Activated T-cell treated with anti-CD3 and anti-CD28 coated beads, Interleukin-2, amount 50 U/mL, for 72 hours (primary cell): ENCODE measurements around the gene COPZ1. TPM values are rescaled to one million over a fixed set of nuclear protein-coding genes. Genes with fewer than 3 reads are reported as not detected.

Experiments
- ATAC-seq, 2 donors: fragments of 150-1000 bp; cut with Tn5 transposase; replicated peaks in 1 of 2; 2 replicates each; pipeline ENCODE4 v1.10.0; 2021; ENCODE audit warnings: moderate library complexity in 2 of 2, mild to moderate bottlenecking in 1 of 2
- DNase-seq, 2 donors: peaks; one replicate each; pipeline ENCODE4 v3.0.0; 2021 to 2022; ENCODE audit warnings: mixed read lengths in 1 of 2
- H3K27ac Mint-ChIP-seq: one replicate; pipeline ENCODE4 v1.8.0; 2022; ENCODE audit warnings: mild to moderate bottlenecking, moderate library complexity, mixed read lengths
- H3K27me3 Mint-ChIP-seq: one replicate; pipeline ENCODE4 v1.8.0; 2022; ENCODE audit warnings: low read depth, mixed read lengths
- H3K36me3 Mint-ChIP-seq, 2 donors: one replicate each; pipeline ENCODE4 v1.8.0; 2022; ENCODE audit warnings: mixed read lengths in 2 of 2, mild to moderate bottlenecking in 1 of 2; ENCODE audit not compliant: insufficient read depth in 2 of 2
- H3K4me1 Mint-ChIP-seq: one replicate; pipeline ENCODE4 v1.8.0; 2022; ENCODE audit warnings: low read depth, mixed read lengths
- H3K4me3 Mint-ChIP-seq, 2 donors: one replicate each; pipeline ENCODE4 v1.8.0; 2022; ENCODE audit warnings: mild to moderate bottlenecking in 2 of 2, mixed read lengths in 2 of 2, moderate library complexity in 2 of 2
- H3K9me3 Mint-ChIP-seq, 2 donors: one replicate each; pipeline ENCODE4 v1.8.0; 2022; ENCODE audit warnings: mixed read lengths in 2 of 2
- total RNA-seq, 2 donors: library from RNA; stranded (reverse); gene quantifications; one replicate each; pipeline ENCODE4 v1.2.3, GENCODE V29; 2022

COPZ1 gene
- total RNA-seq, 2 donors from 2014 or later, result 124 to 135 TPM

DNA sequence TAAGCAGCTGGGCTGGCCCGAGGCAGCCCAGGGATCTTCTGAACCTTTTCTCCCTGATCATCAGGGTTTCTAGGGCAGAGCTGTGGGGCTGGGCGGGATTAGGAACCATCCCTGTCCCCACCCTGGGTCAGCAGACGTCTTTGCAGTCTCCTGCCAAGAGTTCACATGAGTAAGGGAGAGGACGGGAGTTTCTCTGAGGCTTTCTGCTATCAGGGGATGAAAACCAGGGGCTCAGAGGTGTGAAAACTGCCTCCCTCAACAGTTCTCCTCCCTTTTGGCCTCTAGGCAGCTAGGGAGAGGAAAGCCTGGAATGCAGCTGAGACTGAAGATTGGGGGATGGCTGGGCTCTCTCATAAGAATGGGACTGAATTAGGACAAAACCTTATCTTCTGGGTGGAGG lies 51.7 kb downstream of the COPZ1 start:
- Mint-ChIP-seq H3K27ac (no peak overlapping the region), H3K27me3 (no peaks in the 10 kb centered on the region), H3K4me1 (peaks cover 31% of the 10 kb centered on the region), H3K9me3 (no peaks in the 10 kb centered on the region), H3K36me3 (no peaks in the 10 kb centered on the region), H3K4me3 (no peak overlapping the region)
- ATAC-seq (no peak), DNase-seq (no peak)

DNA sequence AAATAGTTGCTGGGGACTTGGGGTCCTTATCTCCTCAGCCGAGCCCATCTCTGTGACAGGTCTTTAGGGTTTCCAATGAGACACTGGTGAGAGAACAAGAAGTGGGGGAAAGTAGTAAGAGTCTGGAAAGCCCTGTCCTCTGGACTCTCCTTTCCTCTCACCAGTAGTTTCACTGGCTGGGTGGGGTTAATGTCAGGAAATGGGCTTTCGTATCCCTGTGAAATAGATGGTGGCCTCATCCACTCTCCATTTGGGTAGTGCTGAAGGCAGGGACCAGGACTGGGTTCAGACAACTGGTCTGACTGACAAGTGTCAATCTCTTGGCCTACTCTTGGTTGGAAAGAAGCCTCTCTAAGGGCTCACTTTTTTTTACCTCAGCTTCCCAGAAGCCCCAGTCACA lies 52.1 kb downstream of the COPZ1 start:
- no peak overlapping the region for H3K27ac Mint-ChIP-seq
- no peak overlapping the region for H3K4me3 Mint-ChIP-seq
- no peak for ATAC-seq
- DNase-seq, result no peak
- peaks cover 28% of the 10 kb centered on the region for H3K4me1 Mint-ChIP-seq
- no peaks in the 10 kb centered on the region for H3K27me3 Mint-ChIP-seq
- no peaks in the 10 kb centered on the region for H3K36me3 Mint-ChIP-seq
- no peaks in the 10 kb centered on the region for H3K9me3 Mint-ChIP-seq

DNA sequence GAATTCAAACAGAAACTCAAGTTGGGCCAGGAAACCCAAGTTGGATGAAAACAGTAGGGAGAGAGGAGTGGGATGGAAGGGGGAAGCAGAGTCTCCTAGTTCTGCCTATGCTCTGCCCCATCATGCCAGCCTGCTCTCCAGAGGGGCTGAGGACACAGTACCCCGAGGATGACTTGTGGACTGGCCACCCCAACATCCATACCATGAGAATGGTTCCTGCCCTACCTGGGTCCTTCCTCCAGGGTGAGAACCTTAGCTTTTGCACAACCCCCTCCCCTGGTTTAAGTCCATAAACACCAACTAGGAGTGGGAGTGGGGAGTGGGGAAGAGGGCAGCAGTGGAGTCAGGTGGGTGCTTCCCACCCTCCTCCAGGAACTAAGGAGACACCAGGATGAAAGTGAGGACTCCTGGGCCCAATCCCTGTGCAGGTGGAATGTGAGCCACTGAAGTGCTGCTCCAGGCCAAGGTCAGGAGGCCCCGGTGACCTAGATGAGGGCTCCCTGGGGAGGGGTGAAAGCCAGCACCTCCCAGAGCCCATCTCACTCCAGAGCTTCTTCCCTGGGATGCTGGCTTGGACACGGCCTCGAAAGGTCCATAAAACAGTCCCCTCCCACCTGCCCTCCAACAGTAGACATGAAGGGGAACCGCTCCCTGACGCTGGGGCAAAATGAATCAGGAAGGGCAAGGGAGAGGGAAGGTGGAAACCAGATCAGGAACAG lies 53.0 kb downstream of the COPZ1 start:
- no peaks in the 10 kb centered on the region for H3K36me3 Mint-ChIP-seq
- ATAC-seq (no peak), DNase-seq (no peak)
- peaks cover 22% of the 10 kb centered on the region for H3K4me1 Mint-ChIP-seq
- H3K27ac Mint-ChIP-seq, result no peak overlapping the region
- H3K4me3 Mint-ChIP-seq, result peak overlapping the region in 1 of 2 donors; percentile 70
- no peaks in the 10 kb centered on the region for H3K27me3 Mint-ChIP-seq
- no peaks in the 10 kb centered on the region for H3K9me3 Mint-ChIP-seq

DNA sequence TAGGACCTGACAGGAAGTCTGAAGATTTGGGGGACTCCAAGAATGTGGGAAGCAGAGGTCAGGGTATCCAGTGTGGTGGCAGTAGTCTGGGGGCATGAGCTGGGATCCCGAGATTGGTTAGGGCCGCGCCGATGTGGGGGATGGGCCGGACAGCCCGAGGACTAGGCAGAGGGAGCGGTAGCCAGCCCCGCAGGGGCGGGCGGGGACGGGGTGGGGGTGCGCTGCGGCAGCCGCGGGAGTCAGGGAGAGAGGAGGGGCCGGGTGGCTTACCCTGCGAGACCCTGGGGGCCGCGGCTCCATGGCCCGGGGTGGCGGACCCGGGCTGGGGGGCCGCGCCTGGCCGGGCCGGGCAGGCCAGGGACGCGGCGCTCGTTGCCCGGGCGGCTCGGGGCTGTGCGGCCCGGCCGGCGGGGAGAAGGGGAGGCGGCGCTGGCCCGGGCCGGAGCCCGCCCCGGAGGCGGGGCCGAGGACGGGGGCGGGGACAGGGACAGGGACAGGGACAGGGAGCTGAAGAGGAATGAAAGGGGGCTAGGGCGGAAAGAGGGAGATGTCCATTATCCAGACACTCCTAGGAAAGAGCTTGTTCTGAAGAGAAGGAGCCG lies 54.0 kb downstream of the COPZ1 start:
- ATAC-seq (peak in 1 of 2 donors; percentile 48), DNase-seq (no peak)
- no peaks in the 10 kb centered on the region for H3K9me3 Mint-ChIP-seq
- H3K4me3 Mint-ChIP-seq, result peak overlapping the region; percentile 6 to 73
- H3K27ac Mint-ChIP-seq, result no peak overlapping the region
- H3K36me3 Mint-ChIP-seq, result no peaks in the 10 kb centered on the region
- peaks cover 20% of the 10 kb centered on the region for H3K4me1 Mint-ChIP-seq
- no peaks in the 10 kb centered on the region for H3K27me3 Mint-ChIP-seq

DNA sequence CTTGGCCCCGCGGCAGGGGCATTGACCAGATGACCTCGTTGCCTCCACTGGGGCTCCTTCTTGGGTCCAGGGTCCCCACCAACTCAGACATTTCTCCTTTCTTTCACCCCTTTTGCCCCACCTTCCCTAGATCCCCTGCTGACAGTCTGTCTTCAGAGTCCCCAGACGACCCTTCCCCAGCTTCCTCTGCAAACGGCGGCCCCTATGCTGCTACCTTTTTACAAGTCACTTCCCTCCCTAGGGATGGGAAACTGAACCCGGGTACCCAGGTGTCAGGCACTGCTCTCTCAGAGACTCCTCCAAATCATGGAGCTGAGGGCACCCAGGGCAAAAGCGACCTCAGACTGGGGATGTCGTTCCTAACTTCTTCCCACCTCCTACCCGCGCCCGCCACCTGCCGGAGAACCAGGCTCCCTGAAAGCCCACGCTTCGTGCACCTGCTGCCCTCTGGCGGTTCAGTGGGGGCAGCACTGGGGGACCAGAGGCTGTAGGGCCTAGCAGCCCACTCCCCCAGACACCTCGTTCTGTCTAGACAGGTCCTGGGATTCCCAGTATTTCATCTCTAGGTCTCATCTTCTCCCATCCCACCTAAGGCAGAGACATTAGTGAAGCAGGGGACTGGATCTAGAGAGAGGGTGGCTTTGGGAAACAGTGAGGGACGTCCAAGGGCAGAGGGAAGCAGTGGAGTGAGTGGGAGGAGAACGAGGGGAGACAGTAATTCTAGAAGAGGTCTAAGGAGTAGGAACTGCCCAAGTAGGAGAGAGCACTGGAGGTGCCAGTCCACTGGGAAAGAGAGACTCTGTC lies 54.7 kb downstream of the COPZ1 start:
- peak; percentile 93 to 94 for DNase-seq
- peak overlapping the region; percentile 17 to 73 for H3K4me3 Mint-ChIP-seq
- no peak overlapping the region for H3K27ac Mint-ChIP-seq
- H3K9me3 Mint-ChIP-seq, result no peaks in the 10 kb centered on the region
- H3K4me1 Mint-ChIP-seq, result peaks cover 16% of the 10 kb centered on the region
- peak; percentile 83 to 88 for ATAC-seq
- H3K36me3 Mint-ChIP-seq, result no peaks in the 10 kb centered on the region
- H3K27me3 Mint-ChIP-seq, result no peaks in the 10 kb centered on the region

DNA sequence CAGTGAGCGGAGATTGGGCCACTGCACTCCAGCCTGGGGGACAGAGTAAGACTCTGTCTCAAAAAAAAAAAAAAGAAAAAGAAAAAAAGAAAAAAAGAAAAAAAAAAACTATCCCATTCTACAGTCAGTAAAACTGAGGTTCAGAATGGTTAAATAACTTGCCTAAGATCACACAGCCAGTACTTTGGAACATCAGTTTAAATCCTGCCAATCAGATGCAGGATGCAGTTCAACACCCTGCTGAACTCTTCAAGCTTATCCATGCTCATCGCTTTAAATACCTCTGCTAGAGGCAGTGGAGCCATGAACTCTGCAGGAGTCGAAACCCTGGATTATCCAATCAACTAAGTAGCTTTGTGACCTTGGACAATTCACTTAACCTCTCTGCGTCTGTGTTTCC lies 56.2 kb downstream of the COPZ1 start:
- no peak overlapping the region for H3K27ac Mint-ChIP-seq
- H3K36me3 Mint-ChIP-seq, result no peaks in the 10 kb centered on the region
- peaks cover 16% of the 10 kb centered on the region for H3K4me1 Mint-ChIP-seq
- H3K9me3 Mint-ChIP-seq, result no peaks in the 10 kb centered on the region
- ATAC-seq (no peak), DNase-seq (no peak)
- no peaks in the 10 kb centered on the region for H3K27me3 Mint-ChIP-seq
- H3K4me3 Mint-ChIP-seq, result no peak overlapping the region

DNA sequence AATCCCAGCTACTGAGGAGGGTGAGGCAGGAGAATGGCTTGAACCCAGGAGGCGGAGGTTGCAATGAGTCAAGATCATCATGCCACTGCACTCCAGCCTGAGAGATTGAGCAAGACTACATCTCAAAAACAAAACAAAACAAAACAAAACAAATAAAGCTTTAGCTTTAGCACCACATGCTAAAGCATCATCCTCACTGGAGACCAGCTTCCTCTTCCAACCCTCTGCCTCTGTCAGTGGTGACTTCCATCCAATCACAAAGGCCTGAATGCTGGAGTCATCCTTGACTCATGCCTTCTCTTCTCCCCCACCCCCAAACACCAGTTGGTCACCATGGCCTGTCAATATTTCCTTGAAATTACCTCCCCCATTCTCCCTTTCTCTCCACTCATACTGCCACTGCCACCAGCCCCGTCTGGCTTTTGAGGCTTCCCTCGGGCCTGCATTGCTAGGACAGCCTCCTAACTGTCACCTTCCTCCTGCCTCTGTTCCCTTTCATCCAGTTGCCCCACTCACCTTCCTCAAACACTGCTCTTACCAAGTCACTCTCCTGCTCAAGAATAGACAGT lies 58.2 kb downstream of the COPZ1 start:
- H3K36me3 Mint-ChIP-seq, result no peaks in the 10 kb centered on the region
- no peaks in the 10 kb centered on the region for H3K27me3 Mint-ChIP-seq
- DNase-seq, result peak; percentile 50 to 55
- H3K27ac Mint-ChIP-seq, result no peak overlapping the region
- peaks cover 22% of the 10 kb centered on the region for H3K4me1 Mint-ChIP-seq
- no peaks in the 10 kb centered on the region for H3K9me3 Mint-ChIP-seq
- H3K4me3 Mint-ChIP-seq, result no peak overlapping the region
- peak; percentile 74 to 88 for ATAC-seq

DNA sequence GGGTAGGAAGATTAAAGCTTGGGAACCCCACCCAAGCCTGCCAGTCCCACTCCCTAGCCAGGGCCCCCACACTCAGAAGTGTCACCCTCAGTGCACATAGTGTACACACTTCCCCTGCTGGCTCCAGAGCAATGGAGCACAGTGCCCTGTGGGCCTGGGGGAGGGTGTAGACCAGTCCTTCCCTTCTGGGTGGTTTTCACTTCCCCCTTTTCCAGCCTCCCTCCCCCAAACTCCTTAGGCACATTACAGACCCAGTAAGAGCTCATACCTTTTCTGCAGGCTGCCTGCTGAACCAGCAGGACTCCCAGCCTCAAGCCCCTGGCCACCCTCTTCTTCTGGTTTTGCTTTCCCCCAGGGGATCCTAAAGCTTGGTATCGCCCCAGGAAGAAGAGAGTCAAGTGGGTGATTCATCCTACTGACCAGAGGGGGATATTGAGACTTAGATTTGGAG lies 59.7 kb downstream of the COPZ1 start, which contains the start of gene ZNF385A:
Gene ZNF385A (minus strand): TSS at position 143 of the 451 bp plus-strand sequence. CDS start 219 bp downstream, outside the sequence.
- ATAC-seq, result no peak
- H3K4me1 Mint-ChIP-seq, result peaks cover 18% of the 10 kb centered on the region
- no peaks in the 10 kb centered on the region for H3K36me3 Mint-ChIP-seq
- no peaks in the 10 kb centered on the region for H3K9me3 Mint-ChIP-seq
- peak within 1 kb of the TSS; percentile 61 for H3K27ac Mint-ChIP-seq
- H3K27me3 Mint-ChIP-seq, result no peaks in the 10 kb centered on the region
- DNase-seq, result no peak
- H3K4me3 Mint-ChIP-seq, result no peak within 1 kb of the TSS

DNA sequence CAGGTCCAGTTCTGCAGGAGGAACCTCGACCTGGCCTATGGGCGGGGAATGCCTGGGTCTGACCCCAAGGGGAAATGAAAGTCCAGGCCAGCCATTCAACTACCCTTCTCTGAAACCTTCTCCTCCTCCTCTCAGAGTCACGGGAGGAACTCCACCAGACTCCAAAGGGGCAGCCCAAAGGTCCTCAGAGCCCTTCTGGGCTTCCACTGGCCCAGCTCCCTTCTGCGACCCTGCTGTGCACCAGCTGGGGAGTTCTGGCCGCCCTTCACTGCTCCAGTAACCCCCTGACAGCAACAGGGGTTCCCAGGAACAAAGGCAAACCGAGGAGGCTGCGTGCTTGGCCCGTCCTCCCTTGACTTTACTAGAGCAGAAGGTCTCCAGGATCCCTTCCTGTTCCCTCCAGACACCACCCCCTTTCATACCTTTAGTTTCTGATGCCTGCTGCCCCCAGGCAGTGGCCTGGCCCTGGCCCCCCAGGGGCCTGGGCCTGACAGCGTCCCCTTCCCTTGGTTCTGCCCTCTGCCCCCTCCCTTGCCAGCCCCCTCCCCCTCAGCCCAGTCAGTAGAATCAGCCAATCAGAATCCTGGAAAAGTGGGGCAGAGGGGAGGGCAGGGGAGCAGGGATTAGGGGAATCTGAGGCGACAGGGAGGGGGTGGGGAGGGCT lies 60.5 kb downstream of the COPZ1 start:
- H3K27ac Mint-ChIP-seq, result no peak overlapping the region
- H3K36me3 Mint-ChIP-seq, result no peaks in the 10 kb centered on the region
- H3K9me3 Mint-ChIP-seq, result no peaks in the 10 kb centered on the region
- H3K27me3 Mint-ChIP-seq, result no peaks in the 10 kb centered on the region
- peaks cover 15% of the 10 kb centered on the region for H3K4me1 Mint-ChIP-seq
- ATAC-seq (no peak), DNase-seq (no peak)
- no peak overlapping the region for H3K4me3 Mint-ChIP-seq

DNA sequence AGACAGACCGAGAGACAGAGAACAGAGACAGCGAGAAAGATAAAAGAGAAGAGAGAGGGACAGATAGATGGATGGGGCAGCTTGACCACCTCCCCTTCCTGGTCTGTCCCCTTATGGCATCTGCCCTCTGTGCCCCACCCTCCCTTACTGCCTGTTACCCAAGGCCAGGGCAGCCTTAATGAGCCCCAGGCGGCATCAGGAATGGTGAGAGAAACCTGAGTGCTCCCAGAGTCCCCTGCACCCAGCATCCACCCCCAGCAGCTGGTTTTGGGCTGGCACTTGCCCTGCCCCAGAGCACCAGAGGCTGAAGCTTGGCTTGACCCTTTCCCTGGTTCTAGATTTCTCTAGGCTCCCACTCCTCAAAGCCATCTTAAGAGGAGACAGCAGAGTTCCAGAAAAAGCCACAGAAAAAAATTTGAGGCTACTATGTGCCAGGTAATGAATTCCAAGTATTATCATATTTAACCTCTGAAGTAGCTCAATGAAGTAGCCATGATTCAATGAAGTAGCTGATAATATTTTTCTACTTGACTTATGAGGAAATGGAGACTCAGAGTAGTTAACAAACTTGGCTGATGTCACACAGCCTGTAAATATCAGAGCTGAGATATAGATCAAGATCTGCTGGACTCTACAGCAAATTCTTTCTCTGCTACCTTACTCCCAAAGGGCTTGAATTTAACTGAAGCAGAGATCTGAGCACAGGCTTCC lies 61.6 kb downstream of the COPZ1 start:
- Mint-ChIP-seq H3K27me3 (no peaks in the 10 kb centered on the region), H3K9me3 (no peaks in the 10 kb centered on the region), H3K4me1 (peaks cover 20% of the 10 kb centered on the region), H3K4me3 (no peak overlapping the region), H3K36me3 (no peaks in the 10 kb centered on the region), H3K27ac (no peak overlapping the region)
- DNase-seq, result no peak
- ATAC-seq, result no peak

DNA sequence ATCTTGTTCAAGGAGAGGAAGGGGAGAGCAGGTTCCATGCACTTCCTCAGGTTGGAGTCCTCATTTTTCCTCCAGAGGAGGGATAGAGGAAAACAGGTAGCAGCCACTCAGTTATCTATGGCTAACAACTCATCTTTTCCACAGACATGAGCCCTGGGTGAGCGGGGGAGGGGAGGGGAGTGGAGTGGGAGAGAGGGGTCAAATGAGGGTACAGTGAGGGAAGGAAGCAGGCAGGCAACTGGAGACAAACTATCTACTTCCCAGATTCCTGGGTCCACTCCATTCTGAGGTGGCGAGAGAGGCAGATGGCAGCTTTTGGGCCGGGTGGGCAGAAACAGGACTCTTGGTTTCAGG lies 62.2 kb downstream of the COPZ1 start:
- DNase-seq, result no peak
- H3K27me3 Mint-ChIP-seq, result no peaks in the 10 kb centered on the region
- H3K36me3 Mint-ChIP-seq, result peaks cover 0 to 2% of the 10 kb centered on the region in 2 donors
- no peaks in the 10 kb centered on the region for H3K9me3 Mint-ChIP-seq
- no peak for ATAC-seq
- no peak overlapping the region for H3K4me3 Mint-ChIP-seq
- no peak overlapping the region for H3K27ac Mint-ChIP-seq
- H3K4me1 Mint-ChIP-seq, result peaks cover 25% of the 10 kb centered on the region
